Activated CD4-positive, alpha-beta T cell treated with anti-CD3 and anti-CD28 coated beads, Interleukin-2, amount 10 ng/mL, durations not matched to agents 24 days and 14 days (primary cell): ENCODE measurements around the gene TPCN2. TPM values are rescaled to one million over a fixed set of nuclear protein-coding genes. Genes with fewer than 3 reads are reported as not detected.

Experiments used
- DNase-seq: peaks from one replicate; pipeline ENCODE4 v3.0.0; 2022
- H3K27ac Mint-ChIP-seq: one replicate; pipeline ENCODE4 v1.8.0; 2022; ENCODE audit warnings: mild to moderate bottlenecking, mixed read lengths
- H3K27me3 Mint-ChIP-seq: one replicate; pipeline ENCODE4 v1.8.0; 2022; ENCODE audit warnings: mixed read lengths
- H3K36me3 Mint-ChIP-seq: one replicate; pipeline ENCODE4 v1.8.0; 2022; ENCODE audit warnings: low read depth, mild to moderate bottlenecking, mixed read lengths
- H3K4me1 Mint-ChIP-seq: one replicate; pipeline ENCODE4 v1.8.0; 2021; ENCODE audit warnings: mixed read lengths
- H3K4me3 Mint-ChIP-seq: one replicate; pipeline ENCODE4 v1.8.0; 2022; ENCODE audit warnings: mild to moderate bottlenecking, moderate library complexity, mixed read lengths
- H3K9me3 Mint-ChIP-seq: one replicate; pipeline ENCODE4 v1.8.0; 2021; ENCODE audit warnings: mixed read lengths
- intact Hi-C: fragments of 100-400 bp; cut with micrococcal nuclease; formaldehyde crosslinking; loops from one replicate; pipeline ENCODE4 v1.15.1; 2023
- total RNA-seq: library from RNA; stranded (reverse); gene quantifications from 2 replicates; pipeline ENCODE4 v1.2.3, GENCODE V29; 2022

Gene TPCN2
- total RNA-seq, 1 donor from 2014 or later, result 15.7 TPM

- intact Hi-C loops, result no loop called here
Measured at GRCh38 chr11:69053546-69054396, 5.0 kb downstream of the TPCN2 start.

GRCh38 chr11:69054397-69055211 lies 5.9 kb downstream of the TPCN2 start:
- intact Hi-C loops, result no loop called here
- Mint-ChIP-seq H3K27ac (no peak overlapping the region), H3K36me3 (peaks cover 2% of the 10 kb centered on the region), H3K4me3 (no peak overlapping the region), H3K9me3 (no peaks in the 10 kb centered on the region), H3K27me3 (no peaks in the 10 kb centered on the region), H3K4me1 (peaks cover 9% of the 10 kb centered on the region)
- DNase-seq, result no peak

More at GRCh38 chr11:69053546-69054396, 5.0 kb downstream of the TPCN2 start:
- H3K27ac Mint-ChIP-seq, result no peak overlapping the region
- H3K4me3 Mint-ChIP-seq, result no peak overlapping the region
- peaks cover 11% of the 10 kb centered on the region for H3K4me1 Mint-ChIP-seq
- peaks cover 2% of the 10 kb centered on the region for H3K36me3 Mint-ChIP-seq
- no peaks in the 10 kb centered on the region for H3K9me3 Mint-ChIP-seq
- no peaks in the 10 kb centered on the region for H3K27me3 Mint-ChIP-seq
- no peak for DNase-seq

- DNase-seq, result no peak
- no peaks in the 10 kb centered on the region for H3K9me3 Mint-ChIP-seq
- H3K4me3 Mint-ChIP-seq, result no peak overlapping the region
- peaks cover 2% of the 10 kb centered on the region for H3K36me3 Mint-ChIP-seq
- peaks cover 6% of the 10 kb centered on the region for H3K4me1 Mint-ChIP-seq
- H3K27me3 Mint-ChIP-seq, result no peaks in the 10 kb centered on the region
- intact Hi-C loops, result no loop called here
- H3K27ac Mint-ChIP-seq, result no peak overlapping the region
Measured at GRCh38 chr11:69055212-69055586, 6.5 kb downstream of the TPCN2 start.

- intact Hi-C loops, result no loop called here
- Mint-ChIP-seq H3K27me3 (no peaks in the 10 kb centered on the region), H3K27ac (no peak overlapping the region), H3K36me3 (peaks cover 2% of the 10 kb centered on the region), H3K9me3 (no peaks in the 10 kb centered on the region), H3K4me1 (peaks cover 5% of the 10 kb centered on the region), H3K4me3 (no peak overlapping the region)
- DNase-seq, result no peak
Measured at GRCh38 chr11:69055598-69056516, 7.1 kb downstream of the TPCN2 start.

- Mint-ChIP-seq H3K27ac (no peak overlapping the region), H3K9me3 (no peaks in the 10 kb centered on the region), H3K36me3 (peaks cover 2% of the 10 kb centered on the region), H3K4me3 (no peak overlapping the region), H3K27me3 (no peaks in the 10 kb centered on the region), H3K4me1 (peaks cover 2% of the 10 kb centered on the region)
- no peak for DNase-seq
- intact Hi-C loops, result no loop called here
Measured at GRCh38 chr11:69057236-69057635, 8.5 kb downstream of the TPCN2 start.

GRCh38 chr11:69057801-69058200 lies 9.1 kb downstream of the TPCN2 start:
- Mint-ChIP-seq H3K4me1 (peaks cover 2% of the 10 kb centered on the region), H3K27ac (no peak overlapping the region), H3K9me3 (no peaks in the 10 kb centered on the region), H3K36me3 (peaks cover 2% of the 10 kb centered on the region), H3K27me3 (no peaks in the 10 kb centered on the region), H3K4me3 (no peak overlapping the region)
- intact Hi-C loops, result no loop called here
- DNase-seq, result no peak

GRCh38 chr11:69058511-69059270 lies 10.0 kb downstream of the TPCN2 start:
- intact Hi-C loops, result no loop called here
- Mint-ChIP-seq H3K4me1 (peaks cover 2% of the 10 kb centered on the region), H3K36me3 (peaks cover 2% of the 10 kb centered on the region), H3K4me3 (no peak overlapping the region), H3K27ac (no peak overlapping the region), H3K27me3 (no peaks in the 10 kb centered on the region), H3K9me3 (no peaks in the 10 kb centered on the region)
- no peak for DNase-seq

GRCh38 chr11:69059429-69059828 lies 10.7 kb downstream of the TPCN2 start:
- no peaks in the 10 kb centered on the region for H3K27me3 Mint-ChIP-seq
- H3K9me3 Mint-ChIP-seq, result no peaks in the 10 kb centered on the region
- H3K36me3 Mint-ChIP-seq, result peaks cover 2% of the 10 kb centered on the region
- peaks cover 2% of the 10 kb centered on the region for H3K4me1 Mint-ChIP-seq
- DNase-seq, result no peak
- no peak overlapping the region for H3K27ac Mint-ChIP-seq
- intact Hi-C loops, result no loop called here
- no peak overlapping the region for H3K4me3 Mint-ChIP-seq

- Mint-ChIP-seq H3K9me3 (no peaks in the 10 kb centered on the region), H3K27me3 (no peaks in the 10 kb centered on the region), H3K4me3 (no peak overlapping the region), H3K36me3 (peaks cover 2% of the 10 kb centered on the region), H3K27ac (no peak overlapping the region), H3K4me1 (peaks cover 2% of the 10 kb centered on the region)
- intact Hi-C loops, result no loop called here
- no peak for DNase-seq
Measured at GRCh38 chr11:69059985-69060384, 11.3 kb downstream of the TPCN2 start.

GRCh38 chr11:69060806-69061712 lies 12.3 kb downstream of the TPCN2 start:
- Mint-ChIP-seq H3K27ac (no peak overlapping the region), H3K4me3 (no peak overlapping the region), H3K36me3 (no peaks in the 10 kb centered on the region), H3K27me3 (no peaks in the 10 kb centered on the region), H3K4me1 (peaks cover 2% of the 10 kb centered on the region), H3K9me3 (no peaks in the 10 kb centered on the region)
- intact Hi-C loops, result no loop called here
- no peak for DNase-seq

GRCh38 chr11:69061713-69062053 lies 13.0 kb downstream of the TPCN2 start:
- intact Hi-C loops, result no loop called here
- Mint-ChIP-seq H3K27me3 (no peaks in the 10 kb centered on the region), H3K9me3 (no peaks in the 10 kb centered on the region), H3K4me1 (peaks cover 2% of the 10 kb centered on the region), H3K27ac (peak overlapping the region; percentile 7), H3K4me3 (no peak overlapping the region), H3K36me3 (no peaks in the 10 kb centered on the region)
- DNase-seq, result no peak

- Mint-ChIP-seq H3K4me3 (no peak overlapping the region), H3K27ac (peak overlapping the region; percentile 20), H3K4me1 (peaks cover 2% of the 10 kb centered on the region), H3K9me3 (no peaks in the 10 kb centered on the region), H3K27me3 (no peaks in the 10 kb centered on the region), H3K36me3 (no peaks in the 10 kb centered on the region)
- no peak for DNase-seq
- intact Hi-C loops, result no loop called here
Measured at GRCh38 chr11:69062169-69062855, 13.6 kb downstream of the TPCN2 start.
